22Rv1 (cell line): ENCODE data around the gene DAB2.

Experiments
- CTCF ChIP-seq: fragments of 450-650 bp; IDR thresholded peaks from 2 replicates; pipeline ENCODE4 v1.5.1; 2017; ENCODE audit warnings: mild to moderate bottlenecking
- ZFX ChIP-seq: fragments of 450-650 bp; IDR thresholded peaks from 2 replicates; pipeline ENCODE4 v1.6.1; 2017; ENCODE audit warnings: antibody characterized with exemption, borderline replicate concordance

- TF ChIP-seq CTCF: no peak
- TF ChIP-seq ZFX: no peak
These were observed 23.8 kb upstream of the DAB2 start for GRCh38 chr5:39448506-39449128.
